ENCODE results near the gene CCL20.
A peak's percentile ranks its signal among the peaks of the same experiment; 100 is the strongest.
"Not testable (repeated sequence)": the region's sequence is repeated elsewhere in the genome, so short reads cannot be mapped to it uniquely, and the experiment has no call there.

CCL20 gene, protein sequence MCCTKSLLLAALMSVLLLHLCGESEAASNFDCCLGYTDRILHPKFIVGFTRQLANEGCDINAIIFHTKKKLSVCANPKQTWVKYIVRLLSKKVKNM

DNA sequence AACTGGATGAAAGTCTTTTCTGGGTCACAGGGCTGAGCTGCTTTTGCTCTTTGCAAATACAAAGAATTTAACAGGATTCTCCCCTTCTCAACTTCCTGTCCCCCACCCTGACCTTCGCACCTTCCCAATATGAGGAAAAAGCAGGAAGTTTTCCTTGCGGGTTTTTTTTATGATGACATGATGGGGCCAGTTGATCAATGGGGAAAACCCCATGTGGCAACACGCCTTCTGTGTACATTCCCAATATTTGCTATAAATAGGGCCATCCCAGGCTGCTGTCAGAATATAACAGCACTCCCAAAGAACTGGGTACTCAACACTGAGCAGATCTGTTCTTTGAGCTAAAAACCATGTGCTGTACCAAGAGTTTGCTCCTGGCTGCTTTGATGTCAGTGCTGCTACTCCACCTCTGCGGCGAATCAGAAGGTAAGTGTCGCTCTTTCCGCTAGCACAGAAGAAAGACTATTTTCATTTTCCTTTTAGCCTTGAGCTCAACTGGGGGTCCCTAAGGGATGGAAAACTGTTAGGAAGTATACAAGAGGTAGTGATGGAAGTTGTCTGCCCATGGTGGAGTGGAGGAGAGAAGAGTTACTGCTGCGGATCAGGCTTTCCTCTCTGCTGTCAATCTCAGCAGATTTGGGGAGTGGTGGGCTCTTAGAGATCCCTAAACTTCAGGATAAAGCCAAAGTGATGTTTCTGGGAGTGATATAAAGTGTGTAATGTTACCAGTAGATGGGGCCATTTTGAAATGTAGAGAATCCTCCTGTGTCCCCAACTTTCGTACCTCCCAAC lies at the start of gene CCL20:
CCL20 (plus strand) TSS at position 281 of the 792 bp plus-strand sequence; CDS start at position 351, 70 bp downstream.
- no peak for DNase-seq

DNA sequence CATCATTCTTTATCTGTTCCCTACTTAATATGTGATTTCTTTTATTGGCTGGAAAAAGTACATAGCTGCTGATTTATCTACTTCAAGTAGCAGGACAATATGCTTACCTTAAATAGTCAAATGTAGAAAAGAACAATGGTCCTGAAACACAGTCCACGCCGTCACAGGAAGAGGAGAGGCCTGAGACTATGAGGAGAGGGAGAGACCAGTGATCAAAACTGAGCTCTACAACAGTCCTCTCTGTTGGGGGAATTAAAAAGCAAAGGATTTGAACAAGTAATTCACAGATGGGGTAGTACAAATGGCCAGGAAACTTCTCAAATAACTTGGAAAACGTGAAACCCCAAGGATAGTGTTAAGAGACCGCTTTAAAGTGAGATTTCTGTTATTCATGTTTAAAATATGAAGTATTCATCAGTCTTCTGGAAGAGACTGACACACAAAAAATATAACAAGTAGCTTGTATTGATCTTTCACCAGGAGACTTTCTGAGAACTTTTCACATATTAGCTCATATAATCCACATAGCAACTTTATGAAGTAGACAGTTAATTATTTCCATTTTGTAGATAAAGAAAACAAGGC lies 47.8 kb upstream of the CCL20 start:
- DNase-seq, result no peak

DNA sequence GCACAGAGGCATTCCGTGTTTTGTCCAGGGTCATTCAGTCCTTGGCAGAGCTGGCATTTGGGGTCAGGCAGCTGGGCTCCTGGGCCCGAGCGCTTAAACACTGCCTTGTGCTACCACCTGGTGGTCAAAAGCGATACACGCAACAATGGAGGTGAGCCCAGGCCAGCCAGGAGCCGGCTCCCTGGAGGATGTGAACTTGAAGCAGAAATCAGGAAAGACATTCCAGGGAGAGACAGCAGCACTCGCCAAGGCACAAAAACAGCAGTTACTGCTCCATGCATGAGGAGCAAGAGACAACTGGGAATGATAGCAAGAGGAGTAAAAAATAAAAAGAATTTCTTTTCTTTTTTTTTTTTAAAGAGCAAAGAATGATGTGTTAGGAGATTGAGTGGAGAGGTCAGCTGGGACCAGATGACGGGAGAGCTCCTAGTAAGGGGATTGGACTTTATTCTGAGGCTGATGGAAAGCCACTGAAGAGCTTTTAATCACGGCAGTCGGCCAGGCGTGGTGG lies 47.2 kb upstream of the CCL20 start:
- DNase-seq, result peak; percentile 84

DNA sequence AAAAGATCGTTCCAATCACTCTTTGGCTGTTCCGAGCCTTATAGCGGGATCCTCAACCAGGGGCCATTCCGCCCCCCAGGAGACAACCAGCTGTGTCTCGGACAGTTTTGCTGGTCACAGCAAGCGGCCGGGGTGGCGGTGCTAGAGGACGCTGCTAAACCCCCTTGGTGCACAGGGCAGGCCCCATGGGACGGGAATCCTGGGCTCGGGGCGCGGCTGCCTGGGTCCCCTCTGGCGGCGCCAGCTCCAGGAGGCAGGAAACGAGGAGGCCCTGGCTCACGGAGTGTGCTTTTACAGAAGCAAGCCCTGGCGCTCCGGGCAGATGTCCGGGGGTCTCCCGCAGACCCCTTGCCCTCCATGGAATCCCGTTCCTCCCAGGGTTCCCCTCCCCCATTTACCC lies 45.8 kb upstream of the CCL20 start:
- DNase-seq, result no peak

DNA sequence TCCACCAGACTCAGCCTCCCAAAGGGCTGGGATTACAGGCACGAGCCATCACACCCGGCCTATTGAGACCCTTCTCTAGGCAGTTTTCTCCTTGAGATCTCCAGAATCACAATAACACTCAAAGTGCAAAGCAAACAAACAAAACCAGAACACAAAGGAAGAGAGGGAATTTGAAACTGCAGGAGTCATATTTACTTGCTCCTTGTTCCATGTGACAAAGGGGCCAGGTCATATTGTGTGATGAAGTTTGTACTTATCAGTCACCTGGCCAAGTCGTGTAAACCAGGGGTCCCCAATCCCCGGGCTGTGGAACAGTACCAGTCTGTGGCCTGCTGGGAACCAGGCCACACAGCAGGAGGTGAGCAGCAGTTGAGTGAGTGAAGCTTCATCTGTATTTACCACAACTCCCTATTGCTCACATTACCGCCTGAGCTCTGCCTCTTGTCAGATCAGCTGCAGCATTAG lies 41.4 kb upstream of the CCL20 start:
- DNase-seq, result no peak

DNA sequence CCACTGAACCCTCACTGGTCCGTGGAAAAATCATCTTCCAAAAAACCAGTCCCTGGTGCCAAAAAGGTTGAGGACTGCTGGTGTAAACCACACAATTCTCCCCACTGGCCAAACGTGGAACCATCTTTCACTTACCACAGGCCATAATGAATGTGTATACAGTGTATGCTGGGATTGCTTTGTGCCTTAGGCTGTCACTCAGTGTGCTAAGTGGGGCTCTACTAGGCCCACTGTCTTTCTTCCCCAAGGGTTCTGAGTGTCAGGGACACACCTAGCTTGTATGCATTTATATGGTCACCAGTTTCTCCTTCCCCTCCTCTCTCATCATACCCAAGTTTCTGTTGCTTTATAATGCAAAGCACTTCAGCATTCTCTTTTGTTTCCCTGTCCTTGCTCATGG lies 40.7 kb upstream of the CCL20 start:
- DNase-seq, result no peak

DNA sequence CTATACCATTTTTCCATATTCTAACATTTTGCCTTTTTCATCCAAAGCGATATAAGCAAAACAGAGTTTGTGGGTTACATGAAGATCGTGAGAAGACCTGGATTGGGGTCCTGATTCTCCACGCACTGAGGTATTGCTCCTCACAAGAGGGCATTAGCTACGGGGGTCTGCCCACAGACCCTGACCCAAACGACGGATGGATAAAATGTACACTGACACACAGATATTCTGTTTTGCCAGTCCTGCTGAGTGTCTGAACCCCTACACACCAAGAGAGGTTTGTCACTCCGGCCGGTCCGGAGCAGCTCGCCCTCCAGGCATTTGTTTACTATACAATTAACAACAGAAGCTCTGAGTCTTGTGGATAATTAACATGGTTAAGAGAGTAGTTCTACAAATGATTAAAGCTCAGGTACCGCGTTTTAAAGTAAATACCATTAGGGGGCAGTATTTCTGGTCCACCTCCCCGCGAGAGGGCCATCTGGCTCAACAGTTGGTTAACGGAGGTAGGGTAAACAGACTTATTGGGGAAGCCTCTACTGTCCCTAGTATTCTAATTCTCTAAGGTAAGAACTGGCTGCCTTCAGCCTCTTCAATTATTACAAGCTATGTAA lies 39.5 kb upstream of the CCL20 start:
- no peak for DNase-seq

DNA sequence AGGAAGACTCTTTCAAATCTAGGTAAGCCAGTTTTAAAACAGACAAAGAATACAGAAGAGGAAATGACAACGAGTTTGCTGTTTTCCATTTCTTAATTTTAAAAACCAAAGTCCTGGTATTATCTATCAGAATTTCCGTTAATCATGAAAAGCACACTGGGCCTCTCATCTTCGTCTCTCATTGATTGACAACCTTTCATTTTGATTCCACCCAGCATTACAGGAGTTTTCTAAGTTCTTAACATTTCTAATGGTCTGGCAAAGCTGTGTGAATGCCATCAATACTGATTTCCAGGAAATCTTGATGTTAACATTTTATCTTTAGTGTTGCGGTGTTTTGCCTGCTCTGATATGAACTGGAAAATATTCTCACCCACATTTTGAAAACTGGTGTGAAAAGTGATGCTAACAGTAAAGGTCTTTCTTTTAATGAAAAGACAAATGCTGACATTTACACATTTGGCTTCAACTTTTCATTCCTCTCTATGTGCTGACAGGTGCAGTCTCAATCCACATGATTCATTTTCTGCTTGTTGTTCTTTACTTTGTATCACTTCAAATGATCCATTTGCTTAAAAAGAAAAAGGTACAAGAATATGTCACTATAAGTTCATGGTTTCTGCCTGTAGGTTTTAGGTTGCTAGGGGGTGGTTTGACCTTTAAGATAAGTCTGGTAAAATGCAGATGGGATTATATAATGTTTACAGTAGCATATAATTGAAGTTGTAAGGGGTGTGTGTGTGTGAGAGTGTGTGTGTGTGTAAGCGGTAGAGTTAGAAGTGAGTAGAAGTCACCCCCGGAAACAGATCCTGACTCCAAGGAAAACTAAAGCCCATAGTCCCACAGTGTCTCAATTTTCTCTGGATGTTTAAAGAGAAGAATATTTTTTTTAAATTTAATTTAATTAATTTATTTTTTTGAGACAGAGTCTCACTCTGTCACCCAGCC lies 38.5 kb upstream of the CCL20 start:
- DNase-seq, result no peak

DNA sequence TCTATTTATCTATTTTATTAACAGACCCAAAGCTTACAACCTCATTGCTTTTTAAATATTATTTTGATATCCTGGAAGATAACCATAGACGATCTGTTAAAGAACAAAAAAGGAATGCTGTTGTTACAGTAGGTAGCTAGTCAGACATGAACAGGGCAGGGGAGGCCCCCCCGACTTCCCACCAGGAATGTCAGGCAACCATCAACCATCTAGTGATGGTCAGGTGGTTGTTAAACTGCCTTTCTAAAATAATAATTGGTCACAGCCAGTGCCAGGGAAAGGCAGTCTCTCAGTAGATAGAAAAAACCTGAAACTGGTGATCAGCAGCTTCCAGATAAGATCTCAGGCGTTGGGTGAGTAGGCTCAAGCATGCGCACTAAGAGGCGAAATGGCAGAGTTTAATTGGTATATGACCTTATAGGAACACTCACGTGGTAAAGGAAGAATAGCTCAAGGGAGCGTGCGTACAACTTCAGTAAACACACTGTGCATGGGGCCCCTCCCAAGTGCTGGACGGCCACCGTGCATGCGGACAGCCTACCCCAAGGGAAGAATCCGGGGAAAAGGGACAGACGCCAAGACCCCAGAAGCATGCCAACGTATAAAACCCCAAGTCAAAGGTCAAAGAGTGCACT lies 32.5 kb upstream of the CCL20 start:
- DNase-seq, result no peak

DNA sequence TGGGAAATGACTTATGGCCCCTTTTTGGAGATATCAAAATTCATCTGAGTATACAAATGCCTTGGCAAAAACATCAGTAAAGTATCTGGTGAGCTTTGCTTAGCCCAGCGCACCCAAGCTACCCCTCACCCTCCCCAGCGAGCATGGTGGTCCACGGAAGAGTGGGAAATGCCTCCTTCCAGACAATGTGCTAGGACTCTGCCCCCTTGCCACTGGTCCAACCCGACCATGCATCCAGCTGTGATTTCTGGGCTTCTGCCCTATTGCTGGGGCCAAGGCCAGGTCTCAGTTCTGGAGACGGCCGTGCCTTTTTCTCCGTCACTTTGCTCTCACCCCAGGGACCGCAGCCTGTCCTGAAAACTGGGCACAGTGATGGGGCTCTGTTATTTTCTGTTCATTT lies 31.8 kb upstream of the CCL20 start:
- DNase-seq, result no peak

DNA sequence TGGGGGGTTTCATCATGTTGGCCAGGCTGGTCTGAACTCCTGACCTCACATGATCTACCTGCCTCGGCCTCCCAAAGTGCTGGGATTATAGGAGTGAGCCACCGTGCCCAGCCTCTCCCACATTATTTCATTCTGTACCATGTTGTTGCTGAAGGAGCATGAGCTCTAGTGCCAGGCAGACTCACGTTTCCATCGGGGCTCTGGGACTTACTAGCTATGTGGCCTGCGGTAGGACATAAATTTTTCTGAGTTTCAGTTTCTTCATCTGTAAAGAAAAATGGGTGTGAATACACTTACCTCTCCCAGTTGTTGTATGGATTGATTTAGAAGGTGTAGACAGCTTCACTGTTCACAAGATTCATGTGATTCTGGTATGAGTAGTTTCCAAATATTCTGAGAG lies 30.8 kb upstream of the CCL20 start:
- DNase-seq, result no peak

DNA sequence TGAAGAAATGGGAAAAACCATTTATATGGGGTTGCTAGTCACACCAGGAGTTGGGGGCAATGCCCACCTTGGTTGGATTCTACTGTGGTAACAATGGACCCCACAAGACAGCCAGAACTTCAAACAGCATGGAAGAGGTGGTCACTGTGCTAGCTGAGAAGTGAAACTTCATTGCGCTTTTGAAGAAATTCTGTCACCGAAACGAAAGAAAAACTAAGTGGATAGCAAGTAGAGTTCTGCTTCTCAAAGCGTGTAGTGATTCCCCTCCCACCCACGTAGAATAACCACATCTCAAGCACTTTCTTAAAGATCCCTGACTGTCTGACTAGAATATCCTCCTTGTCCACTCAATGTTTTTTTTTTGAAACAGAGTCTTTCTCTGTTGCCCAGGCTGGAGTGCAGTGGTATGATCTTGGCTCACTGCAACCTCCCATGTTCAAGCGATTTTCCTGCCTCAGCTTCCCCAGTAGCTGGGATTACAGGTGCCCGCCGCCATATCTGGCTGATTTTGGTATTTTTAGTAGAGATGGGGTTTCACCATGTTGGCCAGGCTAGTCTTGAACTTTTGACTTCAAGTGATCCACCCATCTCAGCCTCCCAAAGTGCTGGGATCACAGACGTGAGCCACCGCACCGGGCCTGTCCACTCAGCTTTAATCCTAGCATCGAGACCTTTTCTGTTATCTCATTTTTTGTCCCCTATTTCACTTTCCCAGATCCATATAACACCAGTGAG lies 30.1 kb upstream of the CCL20 start:
- DNase-seq, result no peak

DNA sequence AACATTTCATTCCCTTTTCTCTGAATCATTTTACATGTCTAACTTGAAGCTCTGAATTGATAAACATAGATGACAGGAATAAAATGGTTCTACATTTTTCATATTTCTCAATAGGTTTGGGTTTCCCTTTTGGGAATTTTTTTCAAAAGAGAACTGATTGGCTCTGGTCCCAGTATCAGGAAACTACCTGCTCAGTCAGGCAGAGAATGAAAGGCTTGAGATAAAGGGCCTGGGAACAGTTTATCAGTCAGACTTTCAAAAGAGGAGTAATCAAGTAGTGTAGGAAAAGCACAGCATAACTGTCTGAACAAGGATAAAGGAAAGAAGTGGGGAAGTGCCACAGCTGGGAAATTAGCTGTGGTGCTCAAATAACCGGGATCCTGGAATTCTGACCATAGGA lies 28.3 kb upstream of the CCL20 start:
- DNase-seq, result no peak

DNA sequence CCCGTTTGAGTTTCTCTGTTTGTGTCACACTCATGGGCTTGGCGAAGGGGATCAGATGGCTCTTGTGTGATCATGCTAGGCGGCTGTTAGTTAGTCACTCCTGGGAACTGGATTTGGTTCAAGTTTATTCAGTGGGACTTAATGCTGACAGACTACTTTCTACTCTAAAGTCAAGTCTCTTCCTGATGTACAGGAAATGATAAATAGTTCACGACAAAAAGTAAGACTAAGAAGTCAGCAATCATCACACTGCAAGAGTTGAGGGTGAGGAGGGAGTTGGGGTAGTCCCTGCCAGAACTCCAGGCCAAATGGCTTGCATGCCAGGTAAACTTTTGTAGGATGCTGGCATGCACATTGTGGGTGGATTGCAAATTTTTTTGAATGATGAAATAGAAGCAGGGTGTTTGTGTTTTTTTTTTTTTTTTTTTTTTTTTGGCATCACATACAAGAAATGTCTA lies 25.1 kb upstream of the CCL20 start:
- DNase-seq, result no peak

DNA sequence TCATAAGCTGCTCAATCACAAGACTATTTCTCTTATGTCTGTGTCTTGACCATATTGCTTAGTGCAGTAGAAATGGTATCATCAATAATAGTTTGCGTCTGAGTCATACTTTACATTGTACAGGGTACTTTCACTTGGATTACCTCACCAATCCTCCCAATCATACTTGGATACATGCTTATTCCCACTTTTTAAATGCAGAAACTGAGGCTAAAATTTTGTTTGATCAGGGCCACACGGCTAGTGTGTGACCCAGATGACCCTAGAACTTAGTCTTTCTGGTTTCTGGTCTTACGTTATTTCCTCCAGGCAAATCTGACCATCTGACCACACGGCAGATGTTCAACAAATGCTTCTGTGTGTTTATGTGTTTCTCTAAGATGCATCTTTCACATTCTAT lies 23.8 kb upstream of the CCL20 start:
- DNase-seq, result no peak

DNA sequence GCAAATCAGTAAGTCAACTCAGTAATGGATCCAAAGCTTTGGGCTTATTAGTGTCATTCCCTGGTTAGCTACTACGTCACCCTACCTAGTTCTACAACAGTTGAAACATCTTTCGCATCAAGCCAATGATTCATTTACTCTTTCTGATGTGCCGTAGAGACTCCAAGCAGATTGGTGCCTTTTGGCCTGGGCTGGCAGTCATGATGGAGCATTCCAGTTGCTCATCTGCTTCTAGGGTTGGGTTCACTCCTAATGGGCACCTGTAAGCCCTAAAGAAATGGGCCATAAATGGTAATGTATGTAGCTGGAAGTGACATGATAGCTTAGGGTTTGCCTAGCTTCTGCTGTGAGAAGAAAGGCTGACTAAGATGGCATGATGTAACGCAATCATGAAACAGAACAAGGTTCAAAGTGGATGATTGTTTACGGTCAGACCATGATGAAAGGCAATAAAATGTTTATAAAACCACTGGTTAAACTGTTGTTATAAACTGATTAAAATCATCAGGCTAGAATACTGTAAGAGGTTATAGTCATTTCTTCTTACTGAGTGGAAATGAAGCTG lies 20.4 kb upstream of the CCL20 start:
- no peak for DNase-seq

DNA sequence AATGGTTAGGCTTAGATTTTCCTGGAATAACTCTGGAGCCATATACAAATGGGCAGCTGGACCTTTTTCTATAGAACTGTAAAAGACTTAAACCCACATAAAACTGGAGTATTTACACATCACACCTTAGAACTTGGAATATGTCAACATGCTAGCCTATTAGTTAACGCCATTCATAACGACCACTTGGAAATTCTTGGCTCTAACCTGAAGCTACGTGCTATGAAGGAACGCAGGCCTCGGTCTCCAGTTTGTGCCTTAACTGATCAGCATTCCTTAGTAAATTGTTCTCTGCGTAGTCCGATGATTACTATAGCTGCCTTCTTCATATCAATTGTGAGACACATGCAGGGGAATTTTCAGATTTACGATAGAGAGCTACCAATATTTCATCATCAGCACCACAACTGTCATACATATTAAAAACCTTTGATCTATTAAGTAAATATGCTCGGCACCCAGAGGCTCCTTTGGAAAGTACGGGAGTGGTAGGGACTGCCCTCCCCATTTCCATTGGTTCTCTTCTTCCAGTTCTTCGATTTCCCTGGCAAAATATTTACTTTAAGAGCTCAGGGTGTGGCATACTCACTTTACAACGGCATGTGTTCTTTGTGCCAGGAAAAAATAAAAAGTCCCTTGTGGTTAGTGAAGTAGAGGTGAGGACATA lies 17.5 kb upstream of the CCL20 start:
- no peak for DNase-seq

DNA sequence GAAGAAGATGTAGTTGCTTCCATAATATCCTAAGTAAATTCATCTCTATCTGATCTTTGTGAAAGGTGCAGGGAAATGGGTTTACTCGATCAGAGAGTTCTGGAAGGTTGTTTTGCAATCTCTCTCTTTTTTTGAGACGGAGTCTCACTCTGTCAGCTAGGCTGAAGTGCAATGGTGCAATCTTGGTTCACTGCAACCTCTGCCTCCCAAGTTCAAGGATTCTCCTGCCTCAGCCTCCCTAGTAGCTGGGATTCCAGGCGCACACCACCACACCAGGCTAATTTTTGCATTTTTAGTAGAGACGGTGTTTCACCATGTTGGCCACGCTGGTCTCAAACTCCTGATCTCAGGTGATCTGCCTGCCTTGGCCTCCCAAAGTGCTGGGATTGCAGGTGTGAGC lies 16.9 kb upstream of the CCL20 start:
- not testable (repeated sequence) for DNase-seq

DNA sequence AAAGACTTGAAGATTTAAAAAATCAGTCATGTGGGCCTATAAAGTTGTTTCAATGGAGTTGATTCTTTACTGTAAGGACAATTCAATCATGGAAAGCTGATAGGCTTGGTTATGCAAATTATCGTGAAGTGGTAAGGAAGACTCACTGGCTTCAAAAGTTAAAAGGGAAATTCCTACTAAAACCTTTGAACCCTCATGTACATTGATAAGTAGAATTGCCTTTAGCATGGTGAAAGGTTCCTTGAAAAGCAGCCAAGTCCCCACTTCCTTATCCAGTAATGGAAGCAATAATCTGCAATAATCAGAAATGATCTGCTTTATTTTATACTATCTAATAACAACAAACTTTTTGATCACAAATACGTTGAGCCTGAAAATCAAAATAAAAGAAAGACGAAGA lies 14.4 kb upstream of the CCL20 start:
- no peak for DNase-seq

DNA sequence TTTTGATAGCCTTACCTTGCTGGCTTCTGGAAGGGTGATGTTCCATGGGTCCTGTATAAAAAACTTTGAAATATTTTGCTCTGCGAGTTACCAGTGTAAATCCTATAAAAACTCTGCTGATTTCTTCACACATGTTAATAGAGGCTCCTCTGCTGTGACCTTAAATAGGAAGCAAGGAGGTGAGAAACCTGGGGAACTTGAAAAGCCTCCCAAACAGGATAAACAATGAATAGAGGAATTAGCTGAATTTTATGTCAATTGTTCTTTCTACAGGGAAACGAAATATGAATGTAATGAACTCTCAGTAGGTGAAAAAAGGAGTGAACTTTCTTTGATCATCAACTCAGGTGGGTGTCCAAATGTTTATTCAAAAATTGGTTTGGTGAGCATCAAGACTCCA lies 10.8 kb upstream of the CCL20 start:
- no peak for DNase-seq
